Mucosa of rectum (tissue), 2 donors: Measurements from ENCODE around the gene IMMP1L.

ENCODE experiments used
- H3K27ac ChIP-seq, 2 donors: one replicate each; pipeline ENCODE4 v1.7.0; 2013; ENCODE audit warnings: inconsistent platforms in 2 of 2, low read depth in 2 of 2, low read length in 2 of 2
- H3K27me3 ChIP-seq, 2 donors: one replicate each; pipeline ENCODE4 v1.7.0; 2013; ENCODE audit warnings: low read length in 2 of 2; ENCODE audit not compliant: control insufficient read depth in 2 of 2, insufficient read depth in 2 of 2
- H3K36me3 ChIP-seq, 2 donors: one replicate each; pipeline ENCODE4 v1.7.0; 2013; ENCODE audit warnings: low read length in 2 of 2; ENCODE audit not compliant: control insufficient read depth in 2 of 2, insufficient read depth in 2 of 2
- H3K4me1 ChIP-seq, 2 donors: one replicate each; pipeline ENCODE4 v1.7.0; 2013; ENCODE audit warnings: low read length in 2 of 2, mild to moderate bottlenecking in 1 of 2; ENCODE audit not compliant: control insufficient read depth in 2 of 2, insufficient read depth in 2 of 2
- H3K4me3 ChIP-seq, 2 donors: one replicate each; pipeline ENCODE4 v1.7.0; 2013; ENCODE audit warnings: low read length in 2 of 2
- H3K9ac ChIP-seq, 2 donors: one replicate each; pipeline ENCODE4 v1.7.0; 2013; ENCODE audit warnings: low read length in 2 of 2, low read depth in 1 of 2, mild to moderate bottlenecking in 1 of 2
- H3K9me3 ChIP-seq, 2 donors: one replicate each; pipeline ENCODE4 v1.7.0; 2013; ENCODE audit warnings: low read length in 2 of 2; ENCODE audit not compliant: control insufficient read depth in 2 of 2
- donor health status: healthy.
- donor health status: Normal muscosa, but diverticular disease.

IMMP1L gene

DNA sequence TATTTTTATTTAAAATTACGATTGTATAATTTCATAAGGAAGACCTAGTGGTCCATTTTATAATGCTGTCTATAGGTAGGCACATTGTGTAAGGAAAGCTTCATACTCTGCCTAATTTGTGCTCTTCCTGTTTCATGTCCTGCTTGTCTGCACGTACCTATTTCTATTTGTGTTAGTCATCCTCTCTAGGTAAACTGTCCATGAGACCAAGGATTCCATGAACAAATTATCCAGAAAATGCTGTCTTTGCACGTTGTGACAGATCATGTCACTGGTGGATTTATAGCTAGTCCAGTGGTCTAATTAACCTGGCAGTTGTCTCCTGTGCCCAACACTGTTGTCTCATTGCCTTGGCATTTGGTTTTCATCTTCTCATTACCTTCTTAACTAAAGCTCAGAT lies 95.1 kb downstream of the IMMP1L start:
- Histone ChIP-seq H3K27ac (no peak overlapping the region), H3K9me3 (no peaks in the 10 kb centered on the region), H3K27me3 (no peaks in the 10 kb centered on the region), H3K9ac (no peak overlapping the region), H3K4me3 (no peak overlapping the region), H3K4me1 (no peaks in the 10 kb centered on the region), H3K36me3 (peaks cover 4 to 7% of the 10 kb centered on the region in 2 donors)

DNA sequence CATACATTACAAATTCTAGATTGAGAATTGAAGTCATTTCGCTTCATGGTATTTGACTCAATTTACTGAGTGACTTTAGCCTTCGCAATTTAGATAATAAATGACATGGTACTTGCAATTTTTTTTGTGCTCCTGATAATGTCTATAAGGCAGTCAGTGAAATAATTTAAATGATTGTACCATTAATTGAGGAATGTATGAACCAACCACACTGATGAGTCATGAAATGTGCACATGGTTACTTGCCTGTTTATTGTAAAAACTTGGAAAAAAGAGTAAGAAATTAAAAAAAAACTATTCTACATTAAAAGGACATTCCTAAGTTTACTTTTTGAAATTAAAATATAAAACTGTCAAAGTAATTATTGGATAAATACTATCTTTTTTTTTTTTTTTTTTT lies 96.5 kb downstream of the IMMP1L start:
- Histone ChIP-seq H3K4me1 (no peaks in the 10 kb centered on the region), H3K9ac (no peak overlapping the region), H3K27me3 (no peaks in the 10 kb centered on the region), H3K4me3 (no peak overlapping the region), H3K9me3 (no peaks in the 10 kb centered on the region), H3K36me3 (peaks cover 4 to 7% of the 10 kb centered on the region in 2 donors), H3K27ac (no peak overlapping the region)

DNA sequence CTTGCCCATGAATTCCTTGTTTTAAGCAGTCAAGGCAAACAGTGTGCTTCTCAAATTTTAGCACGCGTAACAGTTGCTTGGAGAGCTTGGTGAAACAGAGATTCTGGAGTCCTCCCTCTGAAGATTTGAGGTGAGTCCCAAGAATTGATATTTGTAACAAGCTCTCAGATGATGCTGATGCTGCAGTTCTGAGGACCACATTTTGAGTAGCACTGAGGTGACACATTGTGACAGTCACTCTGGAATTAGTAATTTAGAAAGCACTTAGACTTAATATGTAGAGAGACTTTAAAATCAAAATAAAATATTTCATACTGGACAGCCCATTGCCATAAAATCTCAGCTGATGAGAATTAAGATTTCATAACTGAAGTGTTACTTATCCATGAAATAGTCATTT lies 101.2 kb downstream of the IMMP1L start:
- no peak overlapping the region for H3K4me3 ChIP-seq
- H3K27me3 ChIP-seq = no peaks in the 10 kb centered on the region
- H3K4me1 ChIP-seq = no peaks in the 10 kb centered on the region
- H3K9me3 ChIP-seq = no peaks in the 10 kb centered on the region
- H3K27ac ChIP-seq = no peak overlapping the region
- H3K36me3 ChIP-seq = no peaks in the 10 kb centered on the region
- no peak overlapping the region for H3K9ac ChIP-seq

DNA sequence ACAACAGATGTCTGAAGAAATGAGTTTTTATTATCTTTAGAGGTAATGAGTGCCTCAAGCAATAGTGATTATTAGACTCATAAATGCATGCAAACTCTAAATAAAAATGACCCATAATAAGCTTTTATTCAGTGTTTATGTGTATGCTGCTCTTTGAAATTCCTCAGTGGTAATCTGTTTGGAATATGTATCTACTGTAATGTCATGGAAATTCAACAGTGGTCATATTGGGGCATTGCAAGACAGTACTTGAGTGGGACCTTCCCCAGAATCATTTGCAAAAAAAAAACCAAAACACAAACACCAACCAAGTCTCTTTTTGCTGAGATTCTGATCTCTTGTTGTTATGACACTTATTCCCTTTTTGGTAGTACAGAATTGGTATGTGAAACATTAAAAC lies 104.8 kb downstream of the IMMP1L start:
- H3K27me3 ChIP-seq = no peaks in the 10 kb centered on the region
- no peaks in the 10 kb centered on the region for H3K4me1 ChIP-seq

DNA sequence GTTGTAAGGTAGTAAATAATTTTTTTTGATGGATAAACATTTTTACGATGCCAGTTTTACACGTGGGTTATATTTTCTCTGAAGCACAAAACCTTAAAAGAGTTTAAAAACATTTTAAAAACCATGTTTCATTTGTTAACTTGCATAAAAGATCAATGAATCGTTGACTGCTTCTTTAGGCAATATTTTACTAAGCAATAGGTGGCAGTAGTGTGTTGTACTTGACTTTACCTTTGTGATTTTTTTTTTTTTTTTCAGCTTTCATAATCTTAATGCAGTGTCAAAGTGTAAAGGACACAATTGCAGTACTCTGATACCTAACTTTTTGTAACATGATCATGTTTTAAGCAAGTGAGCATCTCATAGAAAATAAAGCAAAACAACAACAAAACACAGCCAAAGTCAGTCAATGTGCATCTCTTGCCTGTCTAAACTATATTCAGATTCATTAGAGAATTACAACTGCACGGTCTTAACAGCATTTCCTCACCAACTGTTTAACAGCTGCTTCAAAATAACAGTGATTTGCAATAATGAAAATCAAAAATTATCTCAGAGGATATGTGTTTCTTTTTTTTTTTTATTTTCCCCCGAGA lies 112.1 kb downstream of the IMMP1L start:
- Histone ChIP-seq H3K9me3 (no peaks in the 10 kb centered on the region), H3K9ac (no peak overlapping the region), H3K27me3 (no peaks in the 10 kb centered on the region), H3K4me1 (no peaks in the 10 kb centered on the region), H3K27ac (no peak overlapping the region), H3K36me3 (no peaks in the 10 kb centered on the region), H3K4me3 (no peak overlapping the region)

More for the DNA sequence above, 104.8 kb downstream of the IMMP1L start:
- no peak overlapping the region for H3K4me3 ChIP-seq
- H3K9me3 ChIP-seq = no peaks in the 10 kb centered on the region
- H3K9ac ChIP-seq = no peak overlapping the region
- H3K36me3 ChIP-seq = no peaks in the 10 kb centered on the region
- no peak overlapping the region for H3K27ac ChIP-seq

DNA sequence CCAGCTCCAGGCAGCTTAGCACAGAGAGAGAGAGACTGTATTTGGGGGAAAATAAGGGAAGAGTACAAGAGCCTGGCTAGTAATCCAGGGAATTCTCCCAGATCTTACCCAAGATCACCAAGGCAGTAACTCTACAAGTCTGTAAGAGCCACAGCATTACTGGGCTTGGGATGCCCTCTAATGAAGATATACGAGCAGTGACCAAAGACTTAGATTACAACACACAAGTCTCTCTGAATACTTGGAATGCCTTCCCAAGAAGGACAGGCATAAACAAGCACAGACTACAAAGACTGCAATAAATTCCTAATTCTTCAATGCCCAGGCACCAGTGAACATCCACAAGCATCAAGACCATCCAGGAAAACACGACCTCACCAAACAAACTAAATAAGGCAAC lies 122.0 kb downstream of the IMMP1L start:
- no peaks in the 10 kb centered on the region for H3K9me3 ChIP-seq
- no peaks in the 10 kb centered on the region for H3K27me3 ChIP-seq
- H3K27ac ChIP-seq = no peak overlapping the region
- H3K9ac ChIP-seq = no peak overlapping the region
- no peaks in the 10 kb centered on the region for H3K36me3 ChIP-seq
- H3K4me3 ChIP-seq = no peak overlapping the region
- H3K4me1 ChIP-seq = no peaks in the 10 kb centered on the region

DNA sequence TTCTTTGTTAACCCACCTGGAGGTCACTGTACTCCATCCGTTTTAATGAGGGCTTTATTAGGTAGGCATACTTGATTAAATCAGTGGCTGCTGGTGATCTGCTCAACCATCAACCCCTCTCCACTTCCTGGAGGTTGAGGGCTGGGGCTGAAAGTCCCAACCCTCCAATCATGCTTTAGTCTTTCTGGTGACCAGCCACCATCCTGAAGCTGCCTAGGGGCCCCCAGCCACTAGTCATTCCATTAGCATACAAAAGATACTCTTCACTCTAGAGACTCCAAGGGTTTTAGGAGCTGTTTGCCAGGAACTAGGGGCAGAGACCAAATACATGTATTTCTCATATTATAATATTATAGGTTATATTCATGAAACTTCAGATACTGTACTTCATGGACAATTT lies 126.3 kb downstream of the IMMP1L start:
- no peaks in the 10 kb centered on the region for H3K4me1 ChIP-seq

More for the DNA sequence above, 126.3 kb downstream of the IMMP1L start:
- H3K27ac ChIP-seq = no peak overlapping the region
- no peak overlapping the region for H3K9ac ChIP-seq
- H3K9me3 ChIP-seq = no peaks in the 10 kb centered on the region
- no peaks in the 10 kb centered on the region for H3K36me3 ChIP-seq
- no peak overlapping the region for H3K4me3 ChIP-seq
- no peaks in the 10 kb centered on the region for H3K27me3 ChIP-seq
